Loucy (cell line): ENCODE data around the gene MYL7.
"Not testable (repeated sequence)": the region's sequence is repeated elsewhere in the genome, so short reads cannot be mapped to it uniquely, and the experiment has no call there.

Source experiments
- H2AFZ ChIP-seq: fragments of 200-600 bp; sonication (generic); 2 replicates; pipeline ENCODE4 v1.6.0; 2016; ENCODE audit warnings: antibody characterized with exemption, mild to moderate bottlenecking, low read length, moderate library complexity
- H3F3A ChIP-seq: fragments of 200-600 bp; 2 replicates; pipeline ENCODE4 v1.6.0; 2016; ENCODE audit warnings: antibody characterized with exemption, low read depth, mild to moderate bottlenecking
- H3K27me3 ChIP-seq: fragments of 200-600 bp; sonication (generic); 2 replicates; pipeline ENCODE4 v1.6.1; 2014; ENCODE audit warnings: low read length, mild to moderate bottlenecking; ENCODE audit not compliant: insufficient read depth, poor library complexity, severe bottlenecking
- H3K36me3 ChIP-seq: fragments of 200-600 bp; sonication (generic); 2 replicates; pipeline ENCODE4 v1.6.1; 2016; ENCODE audit warnings: low read length; ENCODE audit not compliant: insufficient read depth
- H3K4me1 ChIP-seq: fragments of 200-600 bp; sonication (generic); 2 replicates; pipeline ENCODE4 v1.5.1; 2014; ENCODE audit warnings: low read length, mild to moderate bottlenecking; ENCODE audit not compliant: insufficient read depth, poor library complexity, severe bottlenecking
- H3K4me2 ChIP-seq: fragments of 200-600 bp; sonication (generic); 2 replicates; pipeline ENCODE4 v1.6.0; 2014; ENCODE audit warnings: antibody characterized with exemption, low read length, low read depth, mild to moderate bottlenecking; ENCODE audit not compliant: poor library complexity, severe bottlenecking
- H3K4me3 ChIP-seq: fragments of 200-600 bp; sonication (generic); 2 replicates; pipeline ENCODE4 v1.5.1; 2014; ENCODE audit warnings: low read length, mild to moderate bottlenecking, mixed read lengths; ENCODE audit not compliant: poor library complexity, severe bottlenecking
- H3K79me2 ChIP-seq: fragments of 200-600 bp; sonication (generic); 2 replicates; pipeline ENCODE4 v1.6.1; 2014; ENCODE audit warnings: low read length; ENCODE audit not compliant: insufficient read depth
- H3K9ac ChIP-seq: fragments of 200-600 bp; sonication (generic); 2 replicates; pipeline ENCODE4 v1.6.0; 2014; ENCODE audit warnings: mild to moderate bottlenecking, low read depth, low read length, moderate library complexity; ENCODE audit not compliant: poor library complexity, severe bottlenecking
- H3K9me2 ChIP-seq: fragments of 200-600 bp; sonication (generic); replicated peaks from 2 replicates; pipeline ENCODE4 v1.6.1; 2016; ENCODE audit warnings: low read depth, low read length, mixed read lengths
- H3K9me3 ChIP-seq: fragments of 200-600 bp; sonication (generic); 2 replicates; pipeline ENCODE4 v1.6.1; 2014; ENCODE audit warnings: mild to moderate bottlenecking, antibody characterized with exemption, low read length, low read depth; ENCODE audit not compliant: insufficient read depth
- H4K20me1 ChIP-seq: fragments of 200-600 bp; sonication (generic); 2 replicates; pipeline ENCODE4 v1.6.0; 2014; ENCODE audit warnings: antibody characterized with exemption, low read length, mild to moderate bottlenecking; ENCODE audit not compliant: insufficient read depth, poor library complexity, severe bottlenecking
- EZH2phosphoT487 ChIP-seq: fragments of 200-600 bp; IDR thresholded peaks from 2 replicates; pipeline ENCODE4 v1.6.1; 2018; ENCODE audit warnings: antibody characterized with exemption, mild to moderate bottlenecking, moderate library complexity, borderline replicate concordance
- TF ChIP-seq, protein P1 (sequence below): fragments of 200-600 bp; sonication (generic); conservative IDR thresholded peaks from 2 replicates; pipeline ENCODE4 v1.5.1; 2014; ENCODE audit warnings: mild to moderate bottlenecking, antibody characterized with exemption, low read length

MYL7 gene

DNA sequence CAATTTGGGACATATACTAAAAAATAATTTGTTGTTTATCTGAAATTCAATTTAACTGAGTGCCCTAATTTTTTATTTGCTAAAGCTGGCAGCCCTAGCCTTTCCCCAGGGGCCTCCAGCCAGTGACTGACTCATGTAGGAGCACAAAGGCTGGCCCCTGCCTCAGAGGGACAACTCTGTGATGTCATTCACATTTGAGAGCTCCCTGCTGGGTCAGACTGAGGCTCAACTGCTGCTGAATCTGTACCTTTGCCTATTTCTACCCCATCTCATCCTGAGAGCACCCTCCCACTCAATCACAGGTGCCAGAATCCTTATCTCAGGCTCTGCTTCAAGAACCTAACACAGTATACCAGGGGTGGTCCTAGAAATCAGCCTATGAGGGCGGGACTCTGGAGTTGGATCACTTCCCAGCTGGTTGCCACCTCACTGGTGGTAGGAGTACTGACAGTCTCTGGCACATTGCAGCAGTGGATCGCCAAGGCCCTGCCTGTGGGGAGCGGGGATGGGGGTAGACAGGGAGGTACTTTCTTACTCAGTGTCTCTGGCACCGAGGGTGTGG, 36.5 kb upstream of the MYL7 start:
- H3K36me3 ChIP-seq: no peaks in the 10 kb centered on the region
- no peak overlapping the region for H3K4me2 ChIP-seq
- H2AFZ ChIP-seq: no peak overlapping the region
- H3K27me3 ChIP-seq: no peaks in the 10 kb centered on the region
- H3F3A ChIP-seq: no peaks in the 10 kb centered on the region
- TF ChIP-seq, protein P1, sequence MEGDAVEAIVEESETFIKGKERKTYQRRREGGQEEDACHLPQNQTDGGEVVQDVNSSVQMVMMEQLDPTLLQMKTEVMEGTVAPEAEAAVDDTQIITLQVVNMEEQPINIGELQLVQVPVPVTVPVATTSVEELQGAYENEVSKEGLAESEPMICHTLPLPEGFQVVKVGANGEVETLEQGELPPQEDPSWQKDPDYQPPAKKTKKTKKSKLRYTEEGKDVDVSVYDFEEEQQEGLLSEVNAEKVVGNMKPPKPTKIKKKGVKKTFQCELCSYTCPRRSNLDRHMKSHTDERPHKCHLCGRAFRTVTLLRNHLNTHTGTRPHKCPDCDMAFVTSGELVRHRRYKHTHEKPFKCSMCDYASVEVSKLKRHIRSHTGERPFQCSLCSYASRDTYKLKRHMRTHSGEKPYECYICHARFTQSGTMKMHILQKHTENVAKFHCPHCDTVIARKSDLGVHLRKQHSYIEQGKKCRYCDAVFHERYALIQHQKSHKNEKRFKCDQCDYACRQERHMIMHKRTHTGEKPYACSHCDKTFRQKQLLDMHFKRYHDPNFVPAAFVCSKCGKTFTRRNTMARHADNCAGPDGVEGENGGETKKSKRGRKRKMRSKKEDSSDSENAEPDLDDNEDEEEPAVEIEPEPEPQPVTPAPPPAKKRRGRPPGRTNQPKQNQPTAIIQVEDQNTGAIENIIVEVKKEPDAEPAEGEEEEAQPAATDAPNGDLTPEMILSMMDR: no peak
- no peak for TF ChIP-seq EZH2phosphoT487
- H4K20me1 ChIP-seq: no peaks in the 10 kb centered on the region
- H3K9me2 ChIP-seq: no peaks in the 10 kb centered on the region
- peaks cover 2% of the 10 kb centered on the region; the same call in 1 of the 2 replicates for H3K9me3 ChIP-seq
- no peaks in the 10 kb centered on the region for H3K4me1 ChIP-seq
- H3K9ac ChIP-seq: no peak overlapping the region
- no peak overlapping the region for H3K4me3 ChIP-seq
- H3K79me2 ChIP-seq: no peaks in the 10 kb centered on the region

DNA sequence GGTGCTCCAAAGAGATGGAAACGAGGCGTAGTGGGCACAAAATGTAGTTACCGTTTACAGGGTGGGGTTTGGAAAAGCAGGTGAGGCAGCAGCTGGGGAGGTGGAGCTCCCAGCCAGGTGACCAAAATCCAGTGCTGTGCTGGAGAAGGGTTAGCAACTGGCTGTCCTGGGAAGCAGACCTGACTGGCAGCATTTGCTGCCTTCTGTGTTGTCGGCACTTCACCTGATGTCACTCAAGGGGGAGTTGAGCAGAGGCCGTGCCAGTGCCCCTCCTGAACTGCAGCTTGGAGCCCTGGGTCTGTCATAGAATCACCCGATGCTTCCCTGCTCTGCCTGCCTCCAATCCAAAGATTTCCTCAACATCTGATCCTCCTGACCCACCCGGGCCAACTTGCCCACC, 35.4 kb upstream of the MYL7 start:
- Histone ChIP-seq H3K9me2 (no peaks in the 10 kb centered on the region), H3K9me3 (no peaks in the 10 kb centered on the region), H2AFZ (no peak overlapping the region), H3K79me2 (no peaks in the 10 kb centered on the region), H3K27me3 (no peaks in the 10 kb centered on the region), H3K4me2 (no peak overlapping the region), H3K4me1 (no peaks in the 10 kb centered on the region), H3K9ac (no peak overlapping the region), H3K36me3 (no peaks in the 10 kb centered on the region), H4K20me1 (no peaks in the 10 kb centered on the region), H3K4me3 (no peak overlapping the region), H3F3A (no peaks in the 10 kb centered on the region)
- TF ChIP-seq, protein P1: no peak
- TF ChIP-seq EZH2phosphoT487: no peak

DNA sequence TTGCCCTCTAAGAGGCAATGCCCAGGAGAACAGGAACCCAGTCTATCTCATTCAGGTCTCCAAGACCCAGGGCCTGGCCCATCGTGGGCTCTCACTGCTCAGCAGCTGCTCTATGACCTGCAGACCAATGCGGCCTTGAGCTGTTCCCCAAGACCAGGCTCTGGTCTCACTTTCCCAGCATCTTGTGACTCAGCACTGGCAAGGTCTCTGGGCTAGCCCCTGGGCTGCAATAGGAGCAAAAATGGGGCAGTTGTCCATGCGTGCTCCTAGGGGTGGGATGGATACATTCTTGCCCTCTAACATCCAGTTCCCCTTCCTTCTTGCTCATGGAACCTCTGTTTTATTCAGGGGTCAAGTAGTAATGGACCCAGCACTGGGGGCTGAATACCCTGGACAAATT, 34.6 kb upstream of the MYL7 start:
- Histone ChIP-seq H4K20me1 (no peaks in the 10 kb centered on the region), H3K4me1 (no peaks in the 10 kb centered on the region), H3K4me2 (no peak overlapping the region), H3F3A (no peaks in the 10 kb centered on the region), H3K9ac (no peak overlapping the region), H3K27me3 (no peaks in the 10 kb centered on the region), H3K9me3 (no peaks in the 10 kb centered on the region), H3K9me2 (no peaks in the 10 kb centered on the region), H2AFZ (no peak overlapping the region), H3K79me2 (no peaks in the 10 kb centered on the region), H3K36me3 (no peaks in the 10 kb centered on the region), H3K4me3 (no peak overlapping the region)
- no peak for TF ChIP-seq EZH2phosphoT487
- TF ChIP-seq, protein P1: no peak

DNA sequence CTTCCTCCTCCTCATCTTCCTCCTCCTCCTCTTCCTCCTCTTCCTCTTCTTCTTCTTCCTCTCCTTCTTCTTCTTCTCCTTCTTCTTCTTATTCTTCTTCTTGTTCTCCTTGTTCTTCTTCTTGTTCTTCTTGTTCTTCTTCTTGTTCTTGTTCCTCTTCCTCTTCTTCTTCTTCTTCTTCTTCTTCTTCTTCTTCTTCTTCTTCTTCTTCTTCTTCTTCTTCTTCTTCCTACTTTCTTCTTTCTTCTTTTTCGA, 33.5 kb upstream of the MYL7 start:
- not testable (repeated sequence) for H3F3A ChIP-seq, H4K20me1 ChIP-seq, H3K9me2 ChIP-seq, H3K79me2 ChIP-seq, H2AFZ ChIP-seq, H3K36me3 ChIP-seq, H3K27me3 ChIP-seq, H3K4me1 ChIP-seq, H3K9me3 ChIP-seq, H3K9ac ChIP-seq, H3K4me3 ChIP-seq, H3K4me2 ChIP-seq
